AG09309 (cell line): ENCODE results near the gene KRT9.
"Not testable (repeated sequence)": the region's sequence is repeated elsewhere in the genome, so short reads cannot be mapped to it uniquely, and the experiment has no call there.

ENCODE experiments used
- DNase-seq: peaks from one replicate; pipeline ENCODE4 v3.0.0-alpha.2; 2010; ENCODE audit warnings: low read depth
- H3K4me3 ChIP-seq: 2 replicates; pipeline ENCODE4 v1.5.1; 2011; ENCODE audit warnings: mild to moderate bottlenecking, low read depth, low read length, moderate library complexity; ENCODE audit not compliant: control insufficient read depth
- CTCF ChIP-seq: IDR thresholded peaks from 2 replicates; pipeline ENCODE4 v1.5.1; 2011; ENCODE audit warnings: mild to moderate bottlenecking, low read depth, low read length, inconsistent platforms; ENCODE audit not compliant: insufficient read depth, control insufficient read depth; ENCODE audit errors: missing control alignments

The KRT9 gene

GRCh38 chr17:41585301-41586056 is 13.6 kb upstream of the KRT9 start:
- no peak overlapping the region for H3K4me3 ChIP-seq
- no peak for DNase-seq
- no peak for TF ChIP-seq CTCF

GRCh38 chr17:41584331-41584927 is 12.6 kb upstream of the KRT9 start:
- not testable (repeated sequence) for DNase-seq, H3K4me3 ChIP-seq

- DNase-seq: no peak
- no peak for TF ChIP-seq CTCF
Observed at GRCh38 chr17:41583137-41584127, 11.6 kb upstream of the KRT9 start.

GRCh38 chr17:41582061-41582968 is 10.5 kb upstream of the KRT9 start:
- DNase-seq, H3K4me3 ChIP-seq: not testable (repeated sequence)

More at GRCh38 chr17:41583137-41584127, 11.6 kb upstream of the KRT9 start:
- no peak overlapping the region for H3K4me3 ChIP-seq

GRCh38 chr17:41581366-41582060 is 9.7 kb upstream of the KRT9 start:
- no peak for TF ChIP-seq CTCF
- no peak overlapping the region for H3K4me3 ChIP-seq
- no peak for DNase-seq

- H3K4me3 ChIP-seq: no peak overlapping the region
- no peak for DNase-seq
- no peak for TF ChIP-seq CTCF
Observed at GRCh38 chr17:41580687-41581365, 9.0 kb upstream of the KRT9 start.
